WTC11 (cell line): ENCODE measurements around the gene ZNF276.
"Not testable (repeated sequence)": the region's sequence is repeated elsewhere in the genome, so short reads cannot be mapped to it uniquely, and the experiment has no call there.

ENCODE experiments used
- ATF1 ChIP-seq: sonication (generic); formaldehyde crosslinking; IDR thresholded peaks from 2 replicates; pipeline ENCODE4 v1.8.1; 2023; ENCODE audit warnings: mild to moderate bottlenecking, moderate library complexity, missing genetic modification reagents
- CREB1 ChIP-seq: sonication (generic); formaldehyde crosslinking; IDR thresholded peaks from 2 replicates; pipeline ENCODE4 v1.8.0; 2023; ENCODE audit warnings: mild to moderate bottlenecking, missing genetic modification reagents
- GABPB1 ChIP-seq: sonication (generic); formaldehyde crosslinking; IDR thresholded peaks from 2 replicates; pipeline ENCODE4 v1.8.1; 2023; ENCODE audit warnings: mild to moderate bottlenecking, missing genetic modification reagents
- KAT7 ChIP-seq: sonication (generic); formaldehyde crosslinking; IDR thresholded peaks from 2 replicates; pipeline ENCODE4 v1.8.1; 2023; ENCODE audit warnings: missing genetic modification reagents, mild to moderate bottlenecking, borderline replicate concordance
- MYBL2 ChIP-seq: sonication (generic); formaldehyde crosslinking; IDR thresholded peaks from 2 replicates; pipeline ENCODE4 v1.8.1; 2023; ENCODE audit warnings: mild to moderate bottlenecking, moderate library complexity, missing genetic modification reagents
- NR2C2 ChIP-seq: sonication (generic); formaldehyde crosslinking; IDR thresholded peaks from 2 replicates; pipeline ENCODE4 v1.8.0; 2022; ENCODE audit warnings: mild to moderate bottlenecking, missing genetic modification reagents
- SP1 ChIP-seq: sonication (generic); formaldehyde crosslinking; conservative IDR thresholded peaks from 2 replicates; pipeline ENCODE4 v1.8.1; 2022; ENCODE audit warnings: missing genetic modification reagents
- ZNF317 ChIP-seq: sonication (generic); formaldehyde crosslinking; IDR thresholded peaks from 2 replicates; pipeline ENCODE4 v1.8.1; 2023; ENCODE audit warnings: low read depth, mild to moderate bottlenecking, moderate library complexity, missing genetic modification reagents, borderline replicate concordance
- TF ChIP-seq, protein P1 (sequence below): fragments of 200-600 bp; IDR thresholded peaks from 2 replicates; pipeline ENCODE4 v1.8.0; 2022; ENCODE audit warnings: antibody characterized with exemption
- TF ChIP-seq, protein P2 (sequence below): sonication (generic); formaldehyde crosslinking; IDR thresholded peaks from 2 replicates; pipeline ENCODE4 v1.8.1; 2023; ENCODE audit warnings: mild to moderate bottlenecking, missing genetic modification reagents, moderate library complexity
- TF ChIP-seq, protein P3 (sequence below): sonication (generic); formaldehyde crosslinking; IDR thresholded peaks from 2 replicates; pipeline ENCODE4 v1.8.1; 2022; ENCODE audit warnings: missing genetic modification reagents, borderline replicate concordance
- TF ChIP-seq, protein P4 (sequence below): sonication (generic); formaldehyde crosslinking; IDR thresholded peaks from 2 replicates; pipeline ENCODE4 v1.8.1; 2023; ENCODE audit warnings: mild to moderate bottlenecking, missing genetic modification reagents, borderline replicate concordance
- TF ChIP-seq, protein P5 (sequence below): sonication (generic); formaldehyde crosslinking; IDR thresholded peaks from 2 replicates; pipeline ENCODE4 v1.8.0; 2022; ENCODE audit warnings: mild to moderate bottlenecking, missing genetic modification reagents

DNA sequence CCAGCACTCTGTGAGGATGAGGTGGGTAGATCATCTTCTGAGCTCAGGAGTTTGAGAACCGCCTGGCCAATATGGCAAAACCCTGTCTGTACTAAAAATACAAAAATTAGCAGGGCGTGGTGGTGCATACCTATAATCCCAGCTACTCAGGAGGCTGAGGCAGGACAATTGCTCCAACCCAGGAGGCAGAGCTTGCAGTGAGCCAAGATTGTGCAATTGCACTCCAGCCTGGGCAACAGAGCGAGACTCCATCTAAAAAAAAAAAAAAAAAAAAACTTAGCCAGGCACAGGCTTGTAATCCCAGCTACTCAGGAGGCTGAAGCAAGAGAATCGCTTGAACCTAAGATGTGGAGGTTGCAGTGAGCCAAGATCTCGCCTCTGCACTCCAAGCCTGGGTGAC lies 56.9 kb downstream of the ZNF276 start:
- TF ChIP-seq, protein P1, sequence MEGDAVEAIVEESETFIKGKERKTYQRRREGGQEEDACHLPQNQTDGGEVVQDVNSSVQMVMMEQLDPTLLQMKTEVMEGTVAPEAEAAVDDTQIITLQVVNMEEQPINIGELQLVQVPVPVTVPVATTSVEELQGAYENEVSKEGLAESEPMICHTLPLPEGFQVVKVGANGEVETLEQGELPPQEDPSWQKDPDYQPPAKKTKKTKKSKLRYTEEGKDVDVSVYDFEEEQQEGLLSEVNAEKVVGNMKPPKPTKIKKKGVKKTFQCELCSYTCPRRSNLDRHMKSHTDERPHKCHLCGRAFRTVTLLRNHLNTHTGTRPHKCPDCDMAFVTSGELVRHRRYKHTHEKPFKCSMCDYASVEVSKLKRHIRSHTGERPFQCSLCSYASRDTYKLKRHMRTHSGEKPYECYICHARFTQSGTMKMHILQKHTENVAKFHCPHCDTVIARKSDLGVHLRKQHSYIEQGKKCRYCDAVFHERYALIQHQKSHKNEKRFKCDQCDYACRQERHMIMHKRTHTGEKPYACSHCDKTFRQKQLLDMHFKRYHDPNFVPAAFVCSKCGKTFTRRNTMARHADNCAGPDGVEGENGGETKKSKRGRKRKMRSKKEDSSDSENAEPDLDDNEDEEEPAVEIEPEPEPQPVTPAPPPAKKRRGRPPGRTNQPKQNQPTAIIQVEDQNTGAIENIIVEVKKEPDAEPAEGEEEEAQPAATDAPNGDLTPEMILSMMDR: not testable (repeated sequence)
- not testable (repeated sequence) for TF ChIP-seq GABPB1; NR2C2 (CRISPR knock-in tag); MYBL2; ATF1; KAT7 (CRISPR knock-in tag); CREB1 (CRISPR knock-in tag); SP1 (CRISPR knock-in tag); ZNF317 (CRISPR knock-in tag)
- TF ChIP-seq, protein P2, sequence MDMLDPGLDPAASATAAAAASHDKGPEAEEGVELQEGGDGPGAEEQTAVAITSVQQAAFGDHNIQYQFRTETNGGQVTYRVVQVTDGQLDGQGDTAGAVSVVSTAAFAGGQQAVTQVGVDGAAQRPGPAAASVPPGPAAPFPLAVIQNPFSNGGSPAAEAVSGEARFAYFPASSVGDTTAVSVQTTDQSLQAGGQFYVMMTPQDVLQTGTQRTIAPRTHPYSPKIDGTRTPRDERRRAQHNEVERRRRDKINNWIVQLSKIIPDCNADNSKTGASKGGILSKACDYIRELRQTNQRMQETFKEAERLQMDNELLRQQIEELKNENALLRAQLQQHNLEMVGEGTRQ (CRISPR knock-in tag): not testable (repeated sequence)
- TF ChIP-seq, protein P3, sequence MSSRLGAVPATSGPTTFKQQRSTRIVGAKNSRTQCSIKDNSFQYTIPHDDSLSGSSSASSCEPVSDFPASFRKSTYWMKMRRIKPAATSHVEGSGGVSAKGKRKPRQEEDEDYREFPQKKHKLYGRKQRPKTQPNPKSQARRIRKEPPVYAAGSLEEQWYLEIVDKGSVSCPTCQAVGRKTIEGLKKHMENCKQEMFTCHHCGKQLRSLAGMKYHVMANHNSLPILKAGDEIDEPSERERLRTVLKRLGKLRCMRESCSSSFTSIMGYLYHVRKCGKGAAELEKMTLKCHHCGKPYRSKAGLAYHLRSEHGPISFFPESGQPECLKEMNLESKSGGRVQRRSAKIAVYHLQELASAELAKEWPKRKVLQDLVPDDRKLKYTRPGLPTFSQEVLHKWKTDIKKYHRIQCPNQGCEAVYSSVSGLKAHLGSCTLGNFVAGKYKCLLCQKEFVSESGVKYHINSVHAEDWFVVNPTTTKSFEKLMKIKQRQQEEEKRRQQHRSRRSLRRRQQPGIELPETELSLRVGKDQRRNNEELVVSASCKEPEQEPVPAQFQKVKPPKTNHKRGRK (CRISPR knock-in tag): not testable (repeated sequence)
- TF ChIP-seq, protein P4, sequence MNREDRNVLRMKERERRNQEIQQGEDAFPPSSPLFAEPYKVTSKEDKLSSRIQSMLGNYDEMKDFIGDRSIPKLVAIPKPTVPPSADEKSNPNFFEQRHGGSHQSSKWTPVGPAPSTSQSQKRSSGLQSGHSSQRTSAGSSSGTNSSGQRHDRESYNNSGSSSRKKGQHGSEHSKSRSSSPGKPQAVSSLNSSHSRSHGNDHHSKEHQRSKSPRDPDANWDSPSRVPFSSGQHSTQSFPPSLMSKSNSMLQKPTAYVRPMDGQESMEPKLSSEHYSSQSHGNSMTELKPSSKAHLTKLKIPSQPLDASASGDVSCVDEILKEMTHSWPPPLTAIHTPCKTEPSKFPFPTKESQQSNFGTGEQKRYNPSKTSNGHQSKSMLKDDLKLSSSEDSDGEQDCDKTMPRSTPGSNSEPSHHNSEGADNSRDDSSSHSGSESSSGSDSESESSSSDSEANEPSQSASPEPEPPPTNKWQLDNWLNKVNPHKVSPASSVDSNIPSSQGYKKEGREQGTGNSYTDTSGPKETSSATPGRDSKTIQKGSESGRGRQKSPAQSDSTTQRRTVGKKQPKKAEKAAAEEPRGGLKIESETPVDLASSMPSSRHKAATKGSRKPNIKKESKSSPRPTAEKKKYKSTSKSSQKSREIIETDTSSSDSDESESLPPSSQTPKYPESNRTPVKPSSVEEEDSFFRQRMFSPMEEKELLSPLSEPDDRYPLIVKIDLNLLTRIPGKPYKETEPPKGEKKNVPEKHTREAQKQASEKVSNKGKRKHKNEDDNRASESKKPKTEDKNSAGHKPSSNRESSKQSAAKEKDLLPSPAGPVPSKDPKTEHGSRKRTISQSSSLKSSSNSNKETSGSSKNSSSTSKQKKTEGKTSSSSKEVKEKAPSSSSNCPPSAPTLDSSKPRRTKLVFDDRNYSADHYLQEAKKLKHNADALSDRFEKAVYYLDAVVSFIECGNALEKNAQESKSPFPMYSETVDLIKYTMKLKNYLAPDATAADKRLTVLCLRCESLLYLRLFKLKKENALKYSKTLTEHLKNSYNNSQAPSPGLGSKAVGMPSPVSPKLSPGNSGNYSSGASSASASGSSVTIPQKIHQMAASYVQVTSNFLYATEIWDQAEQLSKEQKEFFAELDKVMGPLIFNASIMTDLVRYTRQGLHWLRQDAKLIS (CRISPR knock-in tag): not testable (repeated sequence)
- TF ChIP-seq, protein P5, sequence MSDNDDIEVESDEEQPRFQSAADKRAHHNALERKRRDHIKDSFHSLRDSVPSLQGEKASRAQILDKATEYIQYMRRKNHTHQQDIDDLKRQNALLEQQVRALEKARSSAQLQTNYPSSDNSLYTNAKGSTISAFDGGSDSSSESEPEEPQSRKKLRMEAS: not testable (repeated sequence)
